ENCODE data around the gene A2M. TPM values are rescaled to one million over a fixed set of nuclear protein-coding genes. Genes with fewer than 3 reads are reported as not detected.

A2M gene
- total and polyA plus RNA-seq, 9 of the 15 experiments (the other 6 are each of a cell fraction or from before 2014, with no cell fraction given): 0.08 to 2.3 TPM; not detected in 7

- TF ChIP-seq, protein P1, sequence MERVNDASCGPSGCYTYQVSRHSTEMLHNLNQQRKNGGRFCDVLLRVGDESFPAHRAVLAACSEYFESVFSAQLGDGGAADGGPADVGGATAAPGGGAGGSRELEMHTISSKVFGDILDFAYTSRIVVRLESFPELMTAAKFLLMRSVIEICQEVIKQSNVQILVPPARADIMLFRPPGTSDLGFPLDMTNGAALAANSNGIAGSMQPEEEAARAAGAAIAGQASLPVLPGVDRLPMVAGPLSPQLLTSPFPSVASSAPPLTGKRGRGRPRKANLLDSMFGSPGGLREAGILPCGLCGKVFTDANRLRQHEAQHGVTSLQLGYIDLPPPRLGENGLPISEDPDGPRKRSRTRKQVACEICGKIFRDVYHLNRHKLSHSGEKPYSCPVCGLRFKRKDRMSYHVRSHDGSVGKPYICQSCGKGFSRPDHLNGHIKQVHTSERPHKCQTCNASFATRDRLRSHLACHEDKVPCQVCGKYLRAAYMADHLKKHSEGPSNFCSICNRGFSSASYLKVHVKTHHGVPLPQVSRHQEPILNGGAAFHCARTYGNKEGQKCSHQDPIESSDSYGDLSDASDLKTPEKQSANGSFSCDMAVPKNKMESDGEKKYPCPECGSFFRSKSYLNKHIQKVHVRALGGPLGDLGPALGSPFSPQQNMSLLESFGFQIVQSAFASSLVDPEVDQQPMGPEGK (CRISPR knock-in tag; IDR thresholded peaks at IDR 0.05; ENCODE audit: borderline replicate concordance): no peak
- TF ChIP-seq CHD2 (IDR thresholded peaks at IDR 0.05; ENCODE audit: low read depth, low read length) (no peak), MEIS2 (IDR thresholded peaks at IDR 0.05; ENCODE audit: partially characterized antibody) (no peak), ZNF785 (CRISPR knock-in tag; IDR thresholded peaks at IDR 0.05) (no peak), RHOXF2B (CRISPR knock-in tag; conservative IDR thresholded peaks at IDR 0.05) (no peak), HDAC2 (IDR thresholded peaks at IDR 0.05) (no peak), DEAF1 (CRISPR knock-in tag; IDR thresholded peaks at IDR 0.05) (no peak), SIN3B (IDR thresholded peaks at IDR 0.05; ENCODE audit: low read depth) (no peak)
- TF ChIP-seq, protein P2, sequence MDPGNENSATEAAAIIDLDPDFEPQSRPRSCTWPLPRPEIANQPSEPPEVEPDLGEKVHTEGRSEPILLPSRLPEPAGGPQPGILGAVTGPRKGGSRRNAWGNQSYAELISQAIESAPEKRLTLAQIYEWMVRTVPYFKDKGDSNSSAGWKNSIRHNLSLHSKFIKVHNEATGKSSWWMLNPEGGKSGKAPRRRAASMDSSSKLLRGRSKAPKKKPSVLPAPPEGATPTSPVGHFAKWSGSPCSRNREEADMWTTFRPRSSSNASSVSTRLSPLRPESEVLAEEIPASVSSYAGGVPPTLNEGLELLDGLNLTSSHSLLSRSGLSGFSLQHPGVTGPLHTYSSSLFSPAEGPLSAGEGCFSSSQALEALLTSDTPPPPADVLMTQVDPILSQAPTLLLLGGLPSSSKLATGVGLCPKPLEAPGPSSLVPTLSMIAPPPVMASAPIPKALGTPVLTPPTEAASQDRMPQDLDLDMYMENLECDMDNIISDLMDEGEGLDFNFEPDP (CRISPR knock-in tag; IDR thresholded peaks at IDR 0.05): no peak
These were observed 21.1 kb downstream of the A2M start (continued) for GRCh38 chr12:9094512-9095206.

Measured in K562 (cell line).